ENCODE results near the gene DMD.

DMD gene

DNA sequence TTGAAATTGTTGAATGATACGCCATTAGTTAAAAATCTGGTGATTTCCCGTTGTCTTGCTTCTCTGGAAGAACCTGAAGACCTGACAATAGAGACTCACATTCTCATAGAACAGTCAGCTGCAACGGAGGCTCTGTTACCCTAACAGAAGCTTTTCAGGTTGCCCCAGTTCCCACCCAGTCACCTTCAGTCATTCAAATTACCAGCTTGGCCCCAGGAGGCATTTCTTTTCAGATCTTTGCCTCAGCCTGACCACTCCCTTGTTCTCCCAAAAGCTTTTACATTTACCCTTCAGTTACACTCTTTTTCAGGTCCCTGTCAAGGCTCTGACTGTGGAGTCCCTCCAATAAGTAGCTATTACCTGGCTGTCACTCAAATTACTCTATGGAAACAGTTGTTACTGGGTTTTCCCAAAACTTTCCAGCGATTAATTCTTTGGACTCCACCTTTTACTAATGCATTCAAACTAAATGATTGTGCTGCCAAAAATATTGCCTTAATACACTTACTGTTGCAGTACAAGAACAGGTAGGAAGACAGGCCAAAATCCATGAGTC is 1977.3 kb downstream of the DMD start:
- H3K36me3 ChIP-seq (ENCODE audit: insufficient read depth, low read depth, low read length): no peaks in the 10 kb centered on the region
- no peaks in the 10 kb centered on the region for H3K27me3 ChIP-seq (ENCODE audit: insufficient read depth, low read length)
- peak overlapping the region; percentile 42; the same call in 1 of the 2 replicates for H3K4me3 ChIP-seq (ENCODE audit: low read length)
- H3K4me1 ChIP-seq (ENCODE audit: insufficient read depth, low read length): peaks cover 20% of the 10 kb centered on the region
- H3K9ac ChIP-seq (ENCODE audit: low read depth, low read length): peak overlapping the region; percentile 21; the same call in 1 of the 2 replicates
- no peaks in the 10 kb centered on the region for H3K9me3 ChIP-seq (ENCODE audit: insufficient read depth, low read depth, low read length)
- no peak overlapping the region for H3K27ac ChIP-seq (ENCODE audit: low read length)

DNA sequence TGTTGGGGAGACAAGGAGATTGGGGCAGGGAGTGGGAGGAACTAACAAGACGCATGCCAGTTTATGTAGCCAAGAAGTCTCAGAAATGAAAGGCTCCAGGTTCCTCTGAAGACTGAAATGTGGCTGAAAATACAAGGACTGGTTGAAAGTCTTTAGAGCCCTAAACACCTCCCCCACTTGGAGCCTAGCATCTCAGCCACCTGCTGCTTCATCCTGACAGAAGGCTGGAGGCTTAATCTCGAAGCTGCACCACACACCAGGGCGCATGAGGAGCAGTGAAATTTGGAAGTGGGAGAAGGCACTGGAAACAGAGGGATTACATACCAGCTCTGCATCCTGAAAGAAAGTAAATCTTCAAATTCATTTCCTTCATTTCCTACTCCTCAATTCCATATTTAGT is 1978.8 kb downstream of the DMD start:
- Histone ChIP-seq H3K27ac (ENCODE audit: low read length) (no peak overlapping the region), H3K27me3 (ENCODE audit: insufficient read depth, low read length) (no peaks in the 10 kb centered on the region), H3K4me3 (ENCODE audit: low read length) (peak overlapping the region; percentile 13; the same call in 1 of the 2 replicates), H3K9ac (ENCODE audit: low read depth, low read length) (no peak overlapping the region), H3K36me3 (ENCODE audit: insufficient read depth, low read depth, low read length) (no peaks in the 10 kb centered on the region), H3K9me3 (ENCODE audit: insufficient read depth, low read depth, low read length) (no peaks in the 10 kb centered on the region), H3K4me1 (ENCODE audit: insufficient read depth, low read length) (peaks cover 20% of the 10 kb centered on the region; the same call in 1 of the 2 replicates)

DNA sequence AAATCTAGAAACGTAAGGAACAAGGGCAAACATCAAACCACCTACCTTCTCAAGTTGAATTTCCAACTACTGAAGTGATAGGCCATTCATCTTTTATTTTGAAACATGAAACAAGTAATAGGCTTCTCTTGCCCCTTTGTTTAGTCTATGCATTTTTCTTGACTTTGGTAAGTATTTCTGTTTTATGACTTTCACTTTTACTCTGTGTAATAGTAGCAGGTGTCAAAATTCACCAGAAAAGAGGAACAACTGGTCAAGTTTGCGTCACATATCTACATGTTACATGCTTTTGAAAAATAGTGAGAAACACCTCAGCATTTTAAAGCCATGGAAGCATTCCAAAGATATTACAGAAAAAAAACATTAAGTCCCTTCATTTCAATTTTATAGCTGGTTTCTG is 1982.4 kb downstream of the DMD start:
- H3K4me1 ChIP-seq (ENCODE audit: insufficient read depth, low read length): peaks cover 11% of the 10 kb centered on the region; the same call in 1 of the 2 replicates
- no peak overlapping the region for H3K27ac ChIP-seq (ENCODE audit: low read length)
- H3K9ac ChIP-seq (ENCODE audit: low read depth, low read length): no peak overlapping the region

DNA sequence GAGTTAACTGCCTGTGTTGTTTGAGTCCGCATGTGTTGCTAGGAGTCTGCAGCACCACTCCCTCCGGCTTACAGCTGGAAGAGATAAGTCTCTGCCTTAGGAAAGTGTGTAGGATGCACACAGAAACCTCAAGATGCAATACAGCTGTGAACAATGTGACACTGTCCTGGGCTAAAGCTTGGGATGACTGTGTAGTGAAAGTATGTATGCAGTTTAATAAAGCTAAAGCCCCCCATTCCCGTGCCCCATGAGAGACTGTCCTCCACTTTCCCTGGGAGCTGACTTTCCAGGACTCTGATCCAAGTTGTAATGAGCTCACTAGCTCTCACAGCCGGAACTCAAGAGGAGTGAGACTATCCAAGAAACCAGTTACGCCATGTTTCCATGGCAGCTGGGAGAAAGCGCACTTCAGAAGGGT is 1982.9 kb downstream of the DMD start:
- Histone ChIP-seq H3K4me1 (ENCODE audit: insufficient read depth, low read length) (peaks cover 11% of the 10 kb centered on the region; the same call in 1 of the 2 replicates), H3K9ac (ENCODE audit: low read depth, low read length) (no peak overlapping the region), H3K27me3 (ENCODE audit: insufficient read depth, low read length) (no peaks in the 10 kb centered on the region), H3K4me3 (ENCODE audit: low read length) (no peak overlapping the region), H3K36me3 (ENCODE audit: insufficient read depth, low read depth, low read length) (no peaks in the 10 kb centered on the region), H3K27ac (ENCODE audit: low read length) (no peak overlapping the region), H3K9me3 (ENCODE audit: insufficient read depth, low read depth, low read length) (no peaks in the 10 kb centered on the region)

More for the DNA sequence above, 1982.4 kb downstream of the DMD start:
- no peaks in the 10 kb centered on the region for H3K36me3 ChIP-seq (ENCODE audit: insufficient read depth, low read depth, low read length)
- no peaks in the 10 kb centered on the region for H3K27me3 ChIP-seq (ENCODE audit: insufficient read depth, low read length)
- no peaks in the 10 kb centered on the region for H3K9me3 ChIP-seq (ENCODE audit: insufficient read depth, low read depth, low read length)
- no peak overlapping the region for H3K4me3 ChIP-seq (ENCODE audit: low read length)

DNA sequence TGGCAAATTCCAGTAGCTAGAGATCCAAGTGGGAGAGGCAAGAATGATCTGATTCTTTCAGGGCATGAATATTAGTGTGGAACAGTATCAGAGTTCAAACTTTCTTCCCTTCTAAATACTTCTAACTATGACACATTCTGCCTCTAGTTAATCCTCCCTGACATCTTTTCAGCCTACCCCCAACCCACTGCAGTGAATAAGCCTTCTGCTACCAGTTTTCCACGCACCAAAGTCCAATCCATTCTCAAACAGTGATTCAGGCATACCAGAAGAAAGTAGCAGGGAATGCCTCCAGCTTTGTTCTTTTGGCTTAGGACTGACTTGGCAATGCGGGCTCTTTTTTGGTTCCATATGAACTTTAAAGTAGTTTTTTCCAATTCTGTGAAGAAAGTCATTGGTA is 1984.1 kb downstream of the DMD start:
- Histone ChIP-seq H3K27ac (ENCODE audit: low read length) (no peak overlapping the region), H3K4me1 (ENCODE audit: insufficient read depth, low read length) (peaks cover 3% of the 10 kb centered on the region; the same call in 1 of the 2 replicates), H3K9ac (ENCODE audit: low read depth, low read length) (no peak overlapping the region), H3K27me3 (ENCODE audit: insufficient read depth, low read length) (no peaks in the 10 kb centered on the region), H3K36me3 (ENCODE audit: insufficient read depth, low read depth, low read length) (no peaks in the 10 kb centered on the region), H3K9me3 (ENCODE audit: insufficient read depth, low read depth, low read length) (no peaks in the 10 kb centered on the region), H3K4me3 (ENCODE audit: low read length) (no peak overlapping the region)

DNA sequence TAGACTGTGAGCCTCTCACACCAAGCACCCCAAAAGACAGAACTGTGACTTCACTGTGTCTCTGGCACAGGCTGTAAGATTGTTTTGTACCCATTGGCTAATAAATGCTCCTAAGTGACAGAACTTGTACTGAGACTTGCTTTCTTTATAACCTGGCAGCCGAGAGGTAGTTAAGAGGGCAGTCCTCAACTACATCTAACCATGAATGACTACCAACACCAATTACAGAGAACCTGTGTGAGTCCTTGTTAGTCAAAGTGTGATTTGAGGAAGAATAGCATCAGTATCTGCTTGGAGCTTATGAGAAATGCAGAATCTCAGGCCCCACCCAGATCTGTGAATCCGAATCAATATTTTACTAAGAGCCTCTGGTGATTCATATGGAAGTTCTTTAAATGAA is 1985.5 kb downstream of the DMD start:
- Histone ChIP-seq H3K36me3 (ENCODE audit: insufficient read depth, low read depth, low read length) (no peaks in the 10 kb centered on the region), H3K9ac (ENCODE audit: low read depth, low read length) (no peak overlapping the region)

DNA sequence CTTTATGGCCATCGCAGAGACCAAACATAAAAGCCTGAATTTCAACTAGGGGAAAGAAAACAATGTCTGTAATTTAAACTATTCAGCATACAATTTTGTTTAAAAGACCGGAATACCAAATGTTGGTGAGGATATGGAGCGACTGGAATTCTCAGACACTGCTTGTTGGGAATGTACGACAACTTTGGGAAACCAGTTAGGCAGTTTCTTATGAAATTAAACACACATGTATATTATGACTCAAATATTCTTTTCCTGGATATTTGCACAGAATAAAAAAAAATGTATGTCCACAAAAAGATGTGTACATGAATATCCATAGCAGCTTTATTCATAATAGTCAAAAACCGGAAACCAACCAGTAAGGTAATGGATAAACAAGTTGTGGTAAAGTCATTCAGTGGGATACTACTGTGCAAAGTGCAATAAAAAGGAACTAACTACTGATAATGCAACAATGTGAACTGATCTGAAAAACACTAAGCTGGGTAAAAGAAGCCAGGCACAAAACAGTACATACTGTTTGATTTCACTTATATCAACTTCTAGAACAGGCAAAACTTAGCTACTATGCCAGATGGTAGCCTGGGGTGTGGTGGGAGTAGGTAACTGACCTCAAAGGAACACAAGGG is 1986.9 kb downstream of the DMD start:
- no peak overlapping the region for H3K27ac ChIP-seq (ENCODE audit: low read length)
- H3K4me3 ChIP-seq (ENCODE audit: low read length): no peak overlapping the region
- H3K27me3 ChIP-seq (ENCODE audit: insufficient read depth, low read length): no peaks in the 10 kb centered on the region
- no peaks in the 10 kb centered on the region for H3K9me3 ChIP-seq (ENCODE audit: insufficient read depth, low read depth, low read length)
- H3K9ac ChIP-seq (ENCODE audit: low read depth, low read length): no peak overlapping the region
- H3K36me3 ChIP-seq (ENCODE audit: insufficient read depth, low read depth, low read length): no peaks in the 10 kb centered on the region
- H3K4me1 ChIP-seq (ENCODE audit: insufficient read depth, low read length): no peaks in the 10 kb centered on the region

More for the DNA sequence above, 1985.5 kb downstream of the DMD start:
- Histone ChIP-seq H3K9me3 (ENCODE audit: insufficient read depth, low read depth, low read length) (no peaks in the 10 kb centered on the region), H3K27me3 (ENCODE audit: insufficient read depth, low read length) (no peaks in the 10 kb centered on the region), H3K4me3 (ENCODE audit: low read length) (no peak overlapping the region), H3K27ac (ENCODE audit: low read length) (no peak overlapping the region), H3K4me1 (ENCODE audit: insufficient read depth, low read length) (no peaks in the 10 kb centered on the region)

DNA sequence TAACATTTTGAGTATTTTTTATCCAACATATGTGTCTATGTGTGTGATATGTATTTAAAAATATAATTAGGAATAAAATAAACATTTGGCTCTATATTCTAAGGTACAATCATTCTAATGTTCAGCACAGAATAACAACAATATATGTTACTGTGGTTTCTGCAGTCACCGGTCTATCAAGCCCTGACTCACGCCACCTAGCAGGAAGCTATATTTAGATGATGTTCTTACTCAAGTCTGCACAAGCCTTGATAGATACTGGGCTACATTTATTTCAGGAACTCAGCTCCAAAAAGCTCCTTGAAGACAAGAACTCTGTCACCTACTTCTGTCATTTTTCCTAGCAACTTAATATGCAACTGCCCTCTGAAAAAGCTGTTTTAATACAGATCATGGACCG is 1987.5 kb downstream of the DMD start:
- no peak overlapping the region for H3K4me3 ChIP-seq (ENCODE audit: low read length)

DNA sequence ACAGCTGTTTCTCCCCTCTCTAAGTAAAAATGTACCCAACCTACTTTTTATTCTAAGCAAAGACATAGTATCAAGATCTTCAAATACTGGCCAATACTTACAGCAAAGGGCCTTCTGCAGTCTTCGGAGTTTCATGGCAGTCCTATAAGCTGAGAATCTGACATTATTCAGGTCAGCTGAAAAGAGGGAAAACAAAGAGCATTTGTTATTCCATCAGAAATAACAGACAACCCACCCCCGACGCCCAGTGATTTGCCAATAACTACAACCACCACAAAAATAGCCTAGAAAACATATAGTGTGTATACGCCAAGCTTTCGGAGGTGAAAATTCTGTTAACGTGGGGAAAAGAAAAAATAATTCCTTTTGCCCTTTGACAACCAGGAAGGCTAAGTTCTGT is 1988.4 kb downstream of the DMD start:
- Histone ChIP-seq H3K4me3 (ENCODE audit: low read length) (no peak overlapping the region), H3K9ac (ENCODE audit: low read depth, low read length) (no peak overlapping the region), H3K9me3 (ENCODE audit: insufficient read depth, low read depth, low read length) (no peaks in the 10 kb centered on the region), H3K27me3 (ENCODE audit: insufficient read depth, low read length) (no peaks in the 10 kb centered on the region), H3K36me3 (ENCODE audit: insufficient read depth, low read depth, low read length) (no peaks in the 10 kb centered on the region), H3K27ac (ENCODE audit: low read length) (no peak overlapping the region), H3K4me1 (ENCODE audit: insufficient read depth, low read length) (no peaks in the 10 kb centered on the region)

More for the DNA sequence above, 1987.5 kb downstream of the DMD start:
- Histone ChIP-seq H3K9me3 (ENCODE audit: insufficient read depth, low read depth, low read length) (no peaks in the 10 kb centered on the region), H3K27me3 (ENCODE audit: insufficient read depth, low read length) (no peaks in the 10 kb centered on the region), H3K4me1 (ENCODE audit: insufficient read depth, low read length) (no peaks in the 10 kb centered on the region), H3K36me3 (ENCODE audit: insufficient read depth, low read depth, low read length) (no peaks in the 10 kb centered on the region), H3K9ac (ENCODE audit: low read depth, low read length) (no peak overlapping the region), H3K27ac (ENCODE audit: low read length) (no peak overlapping the region)

DNA sequence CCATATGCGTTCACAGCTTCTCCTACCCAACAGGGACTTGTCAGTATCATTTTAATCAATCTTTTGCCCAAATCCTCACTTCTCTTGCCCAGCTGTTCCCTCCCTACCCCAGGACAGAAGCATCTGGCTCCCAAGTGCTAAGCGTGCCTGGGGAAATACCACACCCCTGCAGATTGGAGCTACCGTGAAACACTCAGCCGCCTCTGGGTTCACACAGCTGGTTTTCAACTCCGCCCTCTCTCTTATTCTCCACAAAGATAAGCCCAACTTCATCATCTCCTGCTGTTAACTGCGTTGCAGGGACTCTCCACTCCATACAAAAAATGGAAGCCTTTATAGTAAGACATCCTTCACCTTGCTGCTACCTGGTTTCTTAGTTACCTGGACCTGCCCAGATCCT is 1992.2 kb downstream of the DMD start:
- Histone ChIP-seq H3K9ac (ENCODE audit: low read depth, low read length) (no peak overlapping the region), H3K27me3 (ENCODE audit: insufficient read depth, low read length) (no peaks in the 10 kb centered on the region), H3K9me3 (ENCODE audit: insufficient read depth, low read depth, low read length) (no peaks in the 10 kb centered on the region), H3K4me1 (ENCODE audit: insufficient read depth, low read length) (no peaks in the 10 kb centered on the region), H3K36me3 (ENCODE audit: insufficient read depth, low read depth, low read length) (no peaks in the 10 kb centered on the region), H3K27ac (ENCODE audit: low read length) (no peak overlapping the region), H3K4me3 (ENCODE audit: low read length) (no peak overlapping the region)

DNA sequence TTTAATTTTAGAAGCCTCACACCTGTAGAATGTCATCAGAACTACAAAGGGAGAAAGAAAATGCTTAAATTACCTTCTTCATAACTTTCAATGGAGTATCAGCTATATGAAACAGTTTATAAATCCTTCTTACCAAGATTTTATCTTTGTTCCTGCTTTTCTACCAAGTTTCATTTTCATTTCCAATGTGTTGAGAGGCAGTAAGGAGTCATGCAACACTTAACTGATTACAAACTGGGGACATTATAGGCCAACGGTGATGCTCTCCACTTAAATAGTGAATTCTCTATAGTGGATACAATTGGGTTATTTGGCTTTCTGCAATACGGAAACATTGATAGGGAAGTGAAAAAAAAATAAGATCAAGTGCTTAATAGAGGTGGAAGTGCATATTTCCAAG is 1994.3 kb downstream of the DMD start:
- Histone ChIP-seq H3K9me3 (ENCODE audit: insufficient read depth, low read depth, low read length) (no peaks in the 10 kb centered on the region), H3K27ac (ENCODE audit: low read length) (no peak overlapping the region), H3K27me3 (ENCODE audit: insufficient read depth, low read length) (no peaks in the 10 kb centered on the region), H3K4me3 (ENCODE audit: low read length) (no peak overlapping the region), H3K4me1 (ENCODE audit: insufficient read depth, low read length) (no peaks in the 10 kb centered on the region), H3K36me3 (ENCODE audit: insufficient read depth, low read depth, low read length) (no peaks in the 10 kb centered on the region), H3K9ac (ENCODE audit: low read depth, low read length) (no peak overlapping the region)

DNA sequence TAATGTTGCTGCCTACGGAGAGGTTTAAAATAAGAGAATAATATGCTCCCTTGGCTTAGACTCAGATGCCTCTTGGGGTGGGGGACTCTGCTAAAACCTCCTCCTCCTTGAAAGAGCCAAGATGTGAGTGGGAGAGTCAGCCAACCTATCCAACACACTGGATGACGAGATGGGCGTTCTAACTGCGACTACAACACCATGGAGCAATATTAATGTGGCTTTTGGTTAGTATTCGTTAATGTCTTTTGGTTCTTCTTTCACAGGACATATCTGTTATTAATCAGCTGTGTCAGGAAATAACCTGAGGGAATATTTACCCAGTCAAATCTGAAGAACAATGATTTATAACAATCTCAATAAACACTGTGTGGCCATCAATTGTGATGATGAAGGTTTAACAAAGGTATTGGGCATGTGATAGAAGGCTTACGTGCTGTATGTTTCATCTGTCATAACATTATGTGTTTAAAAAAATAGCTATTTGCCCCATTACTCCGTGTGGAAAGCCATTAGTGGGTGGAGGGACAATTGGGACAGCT is 1996.0 kb downstream of the DMD start:
- no peak overlapping the region for H3K27ac ChIP-seq (ENCODE audit: low read length)
- H3K27me3 ChIP-seq (ENCODE audit: insufficient read depth, low read length): no peaks in the 10 kb centered on the region

More for the DNA sequence above, 1996.0 kb downstream of the DMD start:
- Histone ChIP-seq H3K4me3 (ENCODE audit: low read length) (no peak overlapping the region), H3K9ac (ENCODE audit: low read depth, low read length) (no peak overlapping the region), H3K36me3 (ENCODE audit: insufficient read depth, low read depth, low read length) (no peaks in the 10 kb centered on the region), H3K4me1 (ENCODE audit: insufficient read depth, low read length) (no peaks in the 10 kb centered on the region; the same call in 1 of the 2 replicates), H3K9me3 (ENCODE audit: insufficient read depth, low read depth, low read length) (no peaks in the 10 kb centered on the region)

Data from iPS-20b (cell line).